Measurements from ENCODE around the gene ROBO2.
A peak's percentile ranks its signal among the peaks of the same experiment; 100 is the strongest.

Gene ROBO2

DNA sequence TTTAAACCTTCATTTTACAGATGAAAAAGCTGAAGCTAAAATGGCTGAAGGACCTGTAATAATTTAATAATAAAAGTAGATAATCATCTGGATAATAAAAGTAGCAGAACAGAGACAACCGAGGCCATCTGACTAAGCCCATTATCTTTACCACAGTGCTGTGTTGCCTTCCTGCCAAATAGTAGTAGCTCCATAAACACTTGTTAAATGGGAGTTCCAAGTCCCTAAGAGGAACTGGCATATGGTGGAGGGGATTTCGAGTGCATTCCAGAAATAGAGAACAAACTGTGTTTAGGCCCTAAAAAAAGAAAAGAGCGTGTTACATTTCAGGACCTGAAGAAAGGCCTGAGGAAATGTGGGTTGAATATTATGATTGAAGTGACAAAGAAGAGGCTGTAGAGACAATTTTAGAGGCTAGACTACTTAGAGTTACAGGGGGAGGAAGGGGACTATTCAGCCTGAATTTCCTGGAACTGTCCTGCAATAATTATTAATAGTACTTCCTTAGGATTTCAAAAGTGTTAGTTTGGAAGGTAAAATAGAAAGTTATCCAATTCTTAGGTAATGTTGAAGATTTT, 424.3 kb downstream of the ROBO2 start:
- intact Hi-C loops (cut with DNase I), result no loop called here
- DNase-seq, result no peak

- DNase-seq, result no peak
- intact Hi-C loops (cut with DNase I), result no loop called here
Observed at GRCh38 chr3:77466562-77467115, 426.7 kb downstream of the ROBO2 start.

DNA sequence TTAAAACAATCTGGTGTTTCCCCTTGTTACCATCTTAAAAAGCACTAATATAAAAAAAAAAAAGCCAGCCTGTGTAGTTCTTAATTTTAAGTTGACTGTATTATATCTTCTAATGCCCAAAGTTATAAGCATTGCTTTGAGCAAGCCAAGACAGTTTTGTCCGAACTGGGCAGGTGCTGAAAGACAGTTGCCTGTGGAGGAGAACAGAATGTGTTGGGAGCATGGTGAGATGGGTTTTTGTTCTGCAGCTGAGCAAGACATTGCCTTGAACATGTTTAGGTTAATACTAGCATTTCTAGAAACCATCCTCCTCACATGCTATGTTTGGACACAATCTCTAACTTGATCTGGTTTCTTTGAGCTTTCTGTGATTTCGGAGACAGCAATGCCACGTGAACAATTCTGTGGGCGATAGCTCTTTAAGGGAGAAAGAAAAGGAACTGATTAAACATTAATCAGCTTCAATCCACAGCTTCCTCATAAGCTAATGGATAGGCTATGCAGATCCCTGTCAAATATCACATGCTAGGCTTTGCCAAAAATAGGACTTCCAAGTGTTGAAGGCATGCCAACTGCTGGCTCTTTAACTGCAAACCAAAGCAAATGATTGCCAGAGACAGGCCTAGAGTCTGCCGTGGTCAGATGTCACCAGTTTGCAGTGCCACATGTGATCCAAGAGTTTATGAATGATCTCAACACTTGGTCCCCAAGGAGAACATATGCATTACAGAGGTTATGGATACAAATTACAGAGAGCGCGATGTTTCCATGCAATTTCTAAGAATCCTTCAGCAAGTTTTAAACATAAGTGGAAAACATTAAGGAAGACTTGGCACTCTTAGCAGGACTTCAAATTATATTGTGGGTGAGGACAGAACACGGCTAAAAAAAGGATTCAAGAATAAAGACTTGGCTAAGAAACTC, 428.1 kb downstream of the ROBO2 start:
- peak in 4 of 10 donors; percentile 13 to 77 (median 38) for DNase-seq
- intact Hi-C loops (cut with DNase I), result no loop called here

DNA sequence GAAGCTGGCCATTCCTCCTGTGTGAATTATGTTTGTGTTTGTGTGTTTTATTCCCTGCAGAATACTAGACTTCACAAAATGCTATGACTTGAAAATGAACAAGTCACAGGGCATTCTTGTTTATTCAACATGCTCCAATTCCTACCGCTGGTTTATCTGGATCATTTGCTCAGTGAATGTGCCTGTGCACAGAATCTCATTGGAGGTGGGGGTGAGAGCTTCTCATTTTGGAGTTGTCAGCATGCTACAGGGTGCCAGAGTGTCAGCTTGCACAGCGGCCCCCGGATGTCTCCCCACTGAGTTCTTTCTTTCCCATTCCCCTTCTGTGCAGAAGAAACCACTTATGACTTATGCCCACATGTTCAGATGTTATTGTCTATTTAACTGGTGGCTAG, 428.7 kb downstream of the ROBO2 start:
- DNase-seq, result peak in 5 of 10 donors; percentile 8 to 75 (median 55)
- intact Hi-C loops (cut with DNase I), result no loop called here

DNA sequence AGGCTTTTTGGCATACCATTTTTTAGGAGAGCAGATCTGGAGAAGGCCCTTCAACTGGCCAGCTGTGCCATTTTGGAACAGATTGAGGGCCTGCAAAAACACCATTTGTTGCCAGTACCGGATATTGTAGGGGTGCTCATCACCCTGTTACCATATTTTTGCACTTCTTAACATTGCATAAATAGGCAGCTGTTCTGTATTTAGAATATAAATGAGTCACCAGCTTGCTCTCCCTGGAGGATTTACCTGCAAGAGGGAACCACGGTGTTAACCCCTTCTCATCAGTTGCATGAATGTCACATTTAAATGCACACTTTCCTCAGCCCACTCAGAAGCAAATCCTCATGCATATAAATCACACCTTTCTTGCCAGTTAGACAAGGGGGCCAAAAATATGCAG, 435.6 kb downstream of the ROBO2 start:
- intact Hi-C loops (cut with DNase I), result no loop called here
- peak in 1 of 10 donors; percentile 29 for DNase-seq

DNA sequence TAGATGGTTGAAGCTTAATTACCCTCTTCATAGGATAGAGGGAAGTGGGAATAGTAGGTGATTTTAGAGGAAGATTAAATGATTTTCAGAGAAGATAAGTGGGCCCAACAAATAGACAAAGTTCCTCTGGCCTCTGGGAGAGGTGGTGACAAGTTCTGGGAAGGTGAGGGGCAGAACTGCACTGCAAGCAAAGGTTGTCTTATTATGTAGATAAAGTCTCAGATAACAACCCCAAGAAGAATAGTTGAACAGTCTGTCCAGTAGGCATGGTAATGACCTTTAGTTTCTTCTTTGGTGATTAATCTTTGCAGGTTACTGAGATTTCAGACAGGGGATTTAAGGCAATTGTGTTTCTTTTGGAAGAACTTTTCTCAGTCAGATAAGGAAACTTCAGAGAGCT, 439.1 kb downstream of the ROBO2 start:
- intact Hi-C loops (cut with DNase I), result no loop called here

GRCh38 chr3:77489216-77489615, 449.3 kb downstream of the ROBO2 start:
- intact Hi-C loops (cut with DNase I), result no loop called here
- DNase-seq, result no peak

More for the DNA sequence above, 439.1 kb downstream of the ROBO2 start:
- DNase-seq, result no peak

- DNase-seq, result no peak
- intact Hi-C loops (cut with DNase I), result no loop called here
Observed at GRCh38 chr3:77491961-77492360, 452.1 kb downstream of the ROBO2 start.

DNA sequence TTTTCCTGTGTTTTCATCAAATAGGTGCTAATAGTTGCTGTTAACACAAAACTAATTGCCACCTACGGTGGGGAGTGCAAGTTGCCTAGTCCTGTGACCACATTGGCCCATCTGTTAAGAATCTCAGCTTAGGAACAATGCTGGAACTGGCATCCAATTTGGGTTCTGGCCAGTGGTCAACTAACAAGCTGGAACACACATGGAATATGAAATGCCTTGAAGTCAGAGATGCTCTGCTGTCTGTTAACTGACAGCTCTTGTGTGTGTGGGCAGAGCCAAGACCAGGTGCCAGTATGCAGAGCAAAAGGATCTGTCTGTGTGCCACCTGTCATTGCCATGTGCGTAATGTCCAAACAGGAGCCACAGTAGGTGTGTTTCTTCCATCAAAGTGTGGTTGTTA, 460.8 kb downstream of the ROBO2 start:
- intact Hi-C loops (cut with DNase I), result no loop called here
- DNase-seq, result no peak

- intact Hi-C loops (cut with DNase I), result no loop called here
- no peak for DNase-seq
Observed at GRCh38 chr3:77506384-77506783, 466.5 kb downstream of the ROBO2 start.

- no peak for DNase-seq
- intact Hi-C loops (cut with DNase I), result no loop called here
Observed at GRCh38 chr3:77513542-77513941, 473.6 kb downstream of the ROBO2 start.

GRCh38 chr3:77514766-77515165, 474.9 kb downstream of the ROBO2 start:
- intact Hi-C loops (cut with DNase I), result no loop called here
- no peak for DNase-seq

GRCh38 chr3:77524463-77524862, 484.6 kb downstream of the ROBO2 start:
- intact Hi-C loops (cut with DNase I), result no loop called here
- DNase-seq, result no peak

DNA sequence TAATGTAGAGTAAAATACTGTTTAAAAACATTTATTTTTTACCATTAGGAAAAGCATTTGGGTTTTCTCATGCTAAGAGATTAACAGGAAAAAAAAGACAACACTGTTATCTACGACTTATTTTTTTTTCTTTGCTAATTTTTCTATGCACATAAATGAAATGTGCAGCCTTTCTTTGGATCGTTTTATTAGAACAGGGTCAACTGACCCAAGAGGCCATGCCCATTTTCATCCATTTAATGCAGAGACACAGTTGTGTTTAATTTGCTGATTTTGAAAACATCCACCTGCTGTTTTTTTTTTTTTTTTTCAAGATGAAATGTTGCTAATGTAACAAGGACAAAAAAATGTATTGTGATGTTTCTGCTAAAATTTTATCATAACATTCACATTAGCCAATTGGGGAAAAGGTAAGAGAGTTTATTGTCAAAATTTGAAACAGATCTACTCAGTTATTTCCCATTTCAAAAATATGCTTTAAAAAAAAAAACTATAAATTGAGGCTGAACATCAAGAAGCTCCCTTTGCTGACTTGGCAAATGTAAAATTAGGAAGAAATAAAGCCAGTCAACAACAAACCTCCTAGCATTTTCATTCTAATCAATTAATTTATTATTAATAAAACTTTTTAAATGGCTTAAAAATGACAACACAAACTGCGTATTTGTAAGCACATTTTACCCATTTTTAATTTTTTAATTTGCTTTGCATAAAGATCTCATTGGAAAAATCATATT, 485.2 kb downstream of the ROBO2 start:
- intact Hi-C loops (cut with DNase I), result no loop called here
- DNase-seq, result no peak

GRCh38 chr3:77526573-77527113, 486.7 kb downstream of the ROBO2 start:
- intact Hi-C loops (cut with DNase I), result no loop called here
- DNase-seq, result no peak

DNA sequence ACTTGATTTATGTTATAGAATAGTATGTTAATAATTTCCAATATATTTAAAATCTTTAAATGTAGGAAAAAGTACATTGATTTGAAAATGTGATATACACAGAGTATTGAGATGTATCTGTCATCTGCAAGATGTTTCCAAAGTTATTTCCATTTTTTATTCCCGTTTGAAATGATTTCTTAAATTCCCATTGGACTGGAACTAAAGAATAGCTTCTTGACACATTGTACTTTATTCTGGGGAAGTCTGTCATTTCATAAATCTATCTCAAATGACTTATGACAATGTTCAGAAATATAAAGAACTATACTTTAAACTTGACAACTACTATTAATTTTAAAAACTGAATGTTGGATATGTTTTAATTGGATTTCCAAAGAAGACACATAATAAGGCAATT, 489.6 kb downstream of the ROBO2 start:
- intact Hi-C loops (cut with DNase I), result no loop called here
- DNase-seq, result no peak

DNA sequence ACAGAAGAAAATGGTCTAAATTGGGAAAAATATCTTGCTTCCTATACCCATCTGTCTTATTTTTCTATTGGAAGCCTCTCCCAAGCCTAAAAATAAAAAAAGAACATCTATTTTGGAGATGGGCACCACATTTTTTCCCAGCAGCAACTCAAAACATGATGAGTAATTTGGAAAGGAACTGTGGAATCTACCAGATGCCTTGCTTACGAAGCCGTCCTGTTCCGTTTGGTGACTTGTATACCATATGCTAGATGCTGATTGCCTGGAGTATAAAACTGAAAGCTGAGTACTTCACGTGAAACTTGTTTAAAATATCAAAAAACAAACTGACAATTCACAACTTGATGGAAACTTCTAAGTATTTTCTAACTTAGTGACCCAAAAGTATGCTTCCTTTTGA, 491.0 kb downstream of the ROBO2 start:
- DNase-seq, result peak in 4 of 10 donors; percentile 8 to 55 (median 14)
- intact Hi-C loops (cut with DNase I), result no loop called here

GRCh38 chr3:77535116-77535515, 495.2 kb downstream of the ROBO2 start:
- intact Hi-C loops (cut with DNase I), result no loop called here
- DNase-seq, result no peak

GRCh38 chr3:77536038-77536775, 496.3 kb downstream of the ROBO2 start:
- intact Hi-C loops (cut with DNase I), result no loop called here
- DNase-seq, result no peak

GRCh38 chr3:77539014-77539413, 499.1 kb downstream of the ROBO2 start:
- intact Hi-C loops (cut with DNase I), result no loop called here
- DNase-seq, result peak in 1 of 10 donors; percentile 79
